GM18907 (cell line): ENCODE results near the gene ACCS.
A peak's percentile ranks its signal among the peaks of the same experiment; 100 is the strongest.

Experiments
- ATAC-seq: cut with Tn5 transposase; IDR thresholded peaks from one replicate; pipeline ENCODE4 v1.9.1; 2021; ENCODE audit warnings: mild to moderate bottlenecking, moderate library complexity; ENCODE audit not compliant: unreplicated experiment

The ACCS gene, protein sequence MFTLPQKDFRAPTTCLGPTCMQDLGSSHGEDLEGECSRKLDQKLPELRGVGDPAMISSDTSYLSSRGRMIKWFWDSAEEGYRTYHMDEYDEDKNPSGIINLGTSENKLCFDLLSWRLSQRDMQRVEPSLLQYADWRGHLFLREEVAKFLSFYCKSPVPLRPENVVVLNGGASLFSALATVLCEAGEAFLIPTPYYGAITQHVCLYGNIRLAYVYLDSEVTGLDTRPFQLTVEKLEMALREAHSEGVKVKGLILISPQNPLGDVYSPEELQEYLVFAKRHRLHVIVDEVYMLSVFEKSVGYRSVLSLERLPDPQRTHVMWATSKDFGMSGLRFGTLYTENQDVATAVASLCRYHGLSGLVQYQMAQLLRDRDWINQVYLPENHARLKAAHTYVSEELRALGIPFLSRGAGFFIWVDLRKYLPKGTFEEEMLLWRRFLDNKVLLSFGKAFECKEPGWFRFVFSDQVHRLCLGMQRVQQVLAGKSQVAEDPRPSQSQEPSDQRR

DNA sequence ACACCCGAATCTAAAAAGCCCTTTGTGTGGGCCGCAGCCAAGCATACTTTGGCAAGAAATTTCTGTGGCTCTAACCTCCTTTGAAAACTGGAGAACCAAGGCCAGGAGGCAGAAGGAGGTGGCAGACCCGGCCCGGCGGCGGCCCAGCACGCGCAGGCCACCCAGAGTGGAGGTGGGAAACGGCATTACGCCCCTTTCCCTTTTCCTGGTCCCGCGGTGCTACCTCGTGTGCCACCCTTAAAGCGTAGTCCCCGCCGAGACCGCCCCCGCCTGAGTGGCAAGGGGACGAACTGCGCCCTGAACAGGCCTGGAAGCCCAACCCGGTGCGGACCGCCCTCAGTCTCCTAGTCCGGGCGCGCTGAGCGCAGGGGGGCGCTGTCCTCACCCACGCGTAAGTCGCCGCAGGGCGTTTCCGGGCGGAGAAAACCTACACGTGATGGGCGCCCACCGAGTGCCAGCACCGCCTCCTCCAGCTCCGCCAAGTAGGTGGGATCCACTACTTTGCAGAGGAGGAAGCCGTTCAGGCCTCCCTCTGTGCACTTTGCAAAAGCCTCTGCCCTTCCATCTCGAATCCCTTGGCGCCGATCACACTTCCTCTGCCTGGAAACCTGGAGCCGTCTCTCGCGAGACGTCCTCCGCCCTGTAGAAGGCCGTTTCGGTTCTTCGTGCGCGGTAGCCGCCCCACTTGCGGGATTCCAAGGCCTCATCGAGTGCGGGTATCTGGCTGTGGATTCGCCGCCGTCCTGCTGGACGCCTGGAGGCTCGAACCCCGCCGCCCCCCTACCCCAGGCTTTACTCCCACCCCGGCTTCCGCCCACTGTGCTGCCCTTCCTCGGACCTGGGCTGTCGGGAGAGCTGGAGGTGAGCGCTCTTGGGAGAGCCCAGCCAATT is at the start of gene ACCS:
Gene ACCS, plus strand, starts transcription at position 430 of the 891 bp plus-strand sequence. CDS start 1,358 bp downstream, outside the sequence.
- peak; percentile 98 for ATAC-seq

DNA sequence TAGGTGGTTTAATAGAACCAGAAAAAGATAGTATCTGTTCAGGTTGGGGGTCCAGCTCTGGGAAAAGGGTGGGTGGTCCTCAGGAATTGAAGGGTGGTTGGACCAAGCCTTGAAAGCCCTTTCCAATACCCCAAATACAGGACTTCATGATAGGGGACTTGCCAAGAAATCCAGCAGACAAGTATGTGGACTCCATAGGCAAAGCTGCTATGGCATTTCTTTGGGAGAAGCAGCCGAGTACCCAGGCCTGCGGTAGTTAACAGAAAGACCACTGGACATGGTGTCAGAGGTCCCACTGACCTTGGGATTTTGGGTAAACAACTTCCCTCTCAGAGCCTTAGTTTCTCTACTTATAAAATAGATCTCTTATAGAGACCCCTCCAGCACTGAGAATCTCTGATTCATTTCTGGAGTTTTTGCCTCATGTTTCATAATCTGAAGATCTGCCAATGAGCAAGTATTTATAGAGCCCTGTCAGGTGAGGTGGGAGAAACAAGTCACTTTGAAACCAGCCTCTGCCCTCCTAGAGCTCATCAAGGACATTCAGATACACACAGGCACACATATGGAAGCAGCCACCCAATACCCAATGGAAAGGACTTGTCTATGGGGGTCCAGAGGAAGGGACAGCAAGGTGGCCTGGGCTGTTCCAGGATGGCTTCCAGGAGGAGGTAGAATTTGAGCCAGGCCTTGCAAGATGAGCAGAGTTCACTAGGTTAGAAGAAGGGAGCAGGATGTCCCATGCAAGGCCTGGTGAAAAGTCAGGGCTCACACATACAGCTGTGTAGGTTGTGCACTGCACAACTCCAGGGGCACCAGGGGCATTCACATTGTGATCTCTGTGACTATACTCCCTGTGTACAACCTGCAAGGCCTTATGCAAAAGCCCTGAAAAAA is 49.3 kb upstream of the ACCS start:
- ATAC-seq: no peak

DNA sequence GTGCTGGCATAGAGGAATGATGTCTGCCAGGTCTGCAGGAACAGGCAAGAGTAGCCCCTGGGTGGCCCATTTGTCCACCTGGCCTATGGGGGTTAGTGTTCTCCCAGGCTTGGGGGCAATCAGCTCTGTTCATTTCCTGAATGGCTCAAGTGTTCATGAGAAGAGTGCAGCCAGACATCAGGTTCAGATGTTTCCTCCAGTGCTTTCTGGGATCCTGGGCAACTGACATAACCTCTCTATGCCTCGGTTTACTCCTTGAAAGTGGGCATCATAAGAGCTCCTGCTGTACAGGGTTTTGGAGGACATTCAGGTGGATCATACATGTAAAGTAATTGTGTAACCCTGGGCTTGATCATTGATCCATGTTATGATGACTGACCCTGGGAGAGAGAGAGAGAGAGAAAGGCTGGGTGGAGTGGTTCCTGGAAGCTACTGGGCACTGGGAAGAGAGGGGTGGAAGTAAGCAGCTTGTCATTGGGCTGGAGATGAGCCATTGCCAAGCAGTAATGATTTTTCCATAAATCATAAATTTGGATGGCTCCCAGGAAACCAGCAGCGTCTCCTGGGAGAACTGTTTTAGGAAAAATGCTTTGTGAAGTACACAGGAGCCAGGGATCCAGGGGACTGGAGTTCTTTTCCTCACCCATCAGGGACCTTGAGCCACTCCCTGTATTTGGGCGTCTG is 48.5 kb upstream of the ACCS start:
- no peak for ATAC-seq

DNA sequence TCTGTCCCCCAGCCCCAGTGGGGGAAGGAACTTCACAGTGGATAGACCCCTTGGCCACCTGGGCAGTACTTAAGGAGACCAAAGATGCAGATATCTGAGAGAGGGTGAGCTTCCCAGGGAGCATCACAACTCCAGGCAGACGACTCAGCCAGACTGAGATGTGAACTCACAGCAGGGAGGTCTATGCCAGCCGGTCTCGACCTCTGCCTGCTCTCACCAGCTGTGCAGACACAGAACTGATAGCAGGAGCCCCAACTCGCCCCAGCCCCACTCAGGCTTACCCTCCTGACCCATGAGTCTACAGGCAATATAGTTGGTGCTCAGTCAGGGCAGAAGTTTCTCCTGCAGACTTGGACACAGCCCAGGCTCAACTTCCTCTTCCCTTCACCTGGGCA is 47.9 kb upstream of the ACCS start:
- ATAC-seq: no peak

DNA sequence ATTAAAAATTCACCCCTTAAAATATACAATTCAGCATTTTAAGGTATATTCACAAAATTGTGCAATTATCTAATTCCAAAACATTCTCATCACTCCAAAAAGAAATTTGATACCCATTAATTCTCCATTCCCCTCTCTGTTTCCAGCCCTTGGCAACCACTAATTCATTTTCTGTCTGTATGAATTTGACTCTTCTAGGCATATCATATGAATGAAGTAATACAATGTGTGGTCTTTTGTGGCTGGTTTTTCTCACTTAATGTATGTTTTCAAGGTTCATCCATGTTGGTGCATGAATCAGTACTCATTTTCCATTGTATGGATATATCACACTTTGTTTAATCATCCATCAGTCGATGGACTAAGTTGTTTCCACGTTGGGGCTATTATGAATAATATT is 47.2 kb upstream of the ACCS start:
- no peak for ATAC-seq

DNA sequence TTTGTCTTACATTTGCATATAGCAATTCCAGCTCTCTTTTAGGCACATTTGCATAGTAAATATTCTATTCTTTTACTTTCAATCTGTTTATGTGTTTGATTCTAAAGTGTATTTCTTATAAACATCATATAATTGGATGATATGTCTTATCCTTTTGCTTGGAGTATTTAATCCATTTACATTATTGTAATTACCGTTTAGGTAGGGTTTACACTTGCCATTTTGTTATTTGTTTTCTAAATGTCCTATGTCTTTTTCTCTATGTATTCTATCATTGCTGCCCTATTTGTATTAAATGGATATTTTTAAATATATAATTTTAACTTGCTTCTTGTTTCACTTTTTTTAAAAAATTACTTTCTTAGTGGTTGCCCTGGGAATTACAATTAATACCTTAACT is 41.1 kb upstream of the ACCS start:
- ATAC-seq: no peak

DNA sequence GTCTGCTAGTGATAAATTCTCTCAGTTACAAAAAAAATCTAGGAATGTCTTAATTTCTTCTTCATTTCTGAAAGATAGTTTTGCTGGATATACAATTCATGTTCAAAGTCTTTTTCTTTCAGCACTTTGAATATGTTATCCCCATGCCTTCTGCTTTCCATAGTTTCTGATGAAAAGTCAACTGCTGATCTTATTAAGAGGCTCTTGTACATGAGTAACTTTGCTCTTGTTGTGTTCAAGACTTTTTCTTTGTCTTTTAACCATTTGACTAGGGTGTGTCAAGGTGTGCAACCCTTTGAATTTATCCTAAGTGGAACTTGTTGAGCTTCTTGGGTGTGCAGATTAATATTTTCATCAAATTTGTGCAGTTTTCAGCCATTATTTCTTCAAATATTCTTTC is 40.3 kb upstream of the ACCS start:
- ATAC-seq: no peak

DNA sequence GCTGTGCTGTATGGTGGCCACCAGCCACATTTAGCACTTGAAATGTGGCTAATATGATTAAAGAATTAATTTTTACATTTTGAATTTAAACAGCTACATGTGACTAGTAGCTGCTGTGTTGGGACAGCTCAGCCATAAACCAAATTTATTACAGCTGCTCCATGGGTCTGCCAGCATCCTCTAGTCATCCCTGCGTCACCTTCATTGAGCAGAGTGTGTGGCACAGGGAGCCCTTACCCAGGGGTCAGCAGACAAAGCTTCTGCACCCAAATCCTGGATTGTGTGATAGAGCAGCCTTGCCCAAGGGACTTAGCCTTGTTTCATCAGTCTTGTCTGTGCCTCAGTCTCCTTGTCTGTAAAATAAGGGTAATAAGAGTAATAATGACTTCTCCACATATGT is 37.7 kb upstream of the ACCS start:
- no peak for ATAC-seq

DNA sequence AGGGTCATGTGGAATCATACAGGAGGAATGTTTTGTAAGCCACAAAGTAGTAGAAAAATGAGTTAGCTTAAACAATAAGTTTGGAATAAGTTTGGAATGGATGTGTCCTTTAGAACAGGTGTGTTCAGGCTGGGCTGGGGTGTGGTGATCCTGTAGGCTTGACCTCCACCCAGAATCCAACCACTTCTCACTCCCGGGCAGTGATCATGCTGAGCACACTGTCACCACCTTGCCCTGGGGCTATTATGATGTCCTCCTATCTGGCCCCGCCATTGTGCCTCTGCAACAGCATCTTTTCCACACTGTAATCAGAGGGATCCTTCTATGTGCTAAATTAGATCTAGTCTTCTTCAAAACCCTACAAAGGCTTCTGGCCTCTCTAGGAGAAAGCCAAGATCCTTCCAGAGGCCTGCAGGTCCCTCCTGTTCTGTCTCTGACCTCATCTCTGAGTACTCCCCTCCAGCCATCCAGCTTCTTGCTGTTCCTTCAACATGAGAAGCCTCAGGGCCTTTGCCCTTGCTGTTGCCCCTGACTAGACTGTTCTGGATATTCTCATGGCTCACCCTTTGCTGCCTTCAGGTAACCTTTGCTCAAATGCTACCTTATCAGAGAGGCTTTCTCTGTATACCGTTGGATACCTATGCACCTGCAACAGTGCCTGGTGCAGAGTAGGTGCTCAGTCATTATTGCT is 37.1 kb upstream of the ACCS start:
- ATAC-seq: no peak

DNA sequence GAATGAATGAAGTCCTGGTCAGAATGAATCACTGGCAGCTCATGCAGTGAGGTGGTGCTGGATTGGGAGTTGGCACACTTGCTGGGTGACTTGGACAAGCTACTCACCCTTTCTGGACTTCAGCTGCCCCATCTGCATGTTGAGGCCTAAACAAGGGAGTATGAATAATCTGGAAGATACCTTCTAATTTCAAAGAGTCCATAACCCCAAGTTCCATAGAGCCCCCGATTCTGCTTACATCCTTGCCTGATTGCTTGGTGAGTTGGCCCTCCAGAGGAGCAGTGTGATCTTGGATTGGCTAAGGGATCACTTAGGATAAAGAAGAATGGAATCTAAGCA is 36.6 kb upstream of the ACCS start:
- no peak for ATAC-seq

DNA sequence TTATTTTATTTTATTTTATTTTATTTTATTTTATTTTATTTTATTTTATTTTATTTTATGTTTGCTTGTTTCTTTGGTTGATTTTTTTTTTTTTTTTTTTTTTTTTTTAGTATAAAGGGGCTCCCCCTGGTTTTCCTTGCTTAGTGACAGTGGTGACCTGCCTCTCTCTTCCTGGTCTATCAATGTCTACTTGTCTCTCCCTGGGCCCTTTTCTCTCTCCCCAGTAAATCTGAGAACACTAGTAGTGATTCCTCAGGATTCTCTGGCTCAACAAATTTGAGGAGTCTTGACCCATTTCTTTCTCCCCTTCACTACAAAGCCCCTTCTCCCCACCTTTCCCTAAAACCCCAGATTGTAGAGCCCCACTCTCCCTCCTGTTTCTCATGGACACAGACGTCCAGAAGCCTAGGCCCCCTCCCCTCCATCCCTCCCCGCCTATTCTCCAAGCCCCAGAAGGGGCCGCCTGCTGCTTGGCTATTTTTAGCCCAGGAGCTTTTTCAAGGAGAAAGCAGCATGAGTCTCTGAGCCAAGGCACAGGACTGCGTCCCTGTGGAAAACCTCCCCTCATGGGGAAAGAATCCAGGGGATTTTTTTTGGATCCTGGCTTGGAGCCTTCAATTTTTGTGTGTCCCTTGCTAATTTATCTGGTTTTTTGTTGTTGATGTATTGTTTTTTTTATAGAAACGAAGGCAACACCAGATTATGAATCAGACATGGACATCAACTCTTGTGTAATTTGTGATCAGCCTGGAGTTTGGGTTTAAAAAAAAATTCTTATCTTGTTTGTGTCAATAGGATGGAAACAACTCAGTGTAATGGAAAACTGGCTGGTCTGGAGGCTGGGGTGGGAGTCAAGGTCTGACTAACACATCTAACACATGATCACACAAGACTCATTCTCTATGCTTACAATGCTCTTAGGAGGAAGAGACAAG is 35.8 kb upstream of the ACCS start:
- no peak for ATAC-seq

DNA sequence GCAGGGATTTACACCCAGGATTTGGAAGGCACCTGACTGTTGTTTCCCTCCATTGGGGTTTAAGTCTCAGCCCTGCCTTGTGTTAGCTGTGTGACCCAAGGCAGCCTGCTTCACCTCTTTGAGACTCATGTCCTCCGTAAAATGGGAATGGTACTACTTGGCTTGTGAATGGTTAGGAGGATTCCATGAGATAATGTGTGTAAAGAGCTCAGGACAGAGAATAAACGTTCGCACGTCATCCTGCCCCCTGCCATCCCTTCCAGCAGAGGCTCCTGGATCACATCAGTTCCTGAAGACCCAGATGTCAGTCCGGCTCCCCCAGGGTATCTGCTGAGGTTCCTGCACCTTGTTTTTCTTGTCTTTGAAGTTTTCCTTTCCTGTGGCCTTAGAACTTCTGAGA is 35.1 kb upstream of the ACCS start:
- ATAC-seq: no peak

DNA sequence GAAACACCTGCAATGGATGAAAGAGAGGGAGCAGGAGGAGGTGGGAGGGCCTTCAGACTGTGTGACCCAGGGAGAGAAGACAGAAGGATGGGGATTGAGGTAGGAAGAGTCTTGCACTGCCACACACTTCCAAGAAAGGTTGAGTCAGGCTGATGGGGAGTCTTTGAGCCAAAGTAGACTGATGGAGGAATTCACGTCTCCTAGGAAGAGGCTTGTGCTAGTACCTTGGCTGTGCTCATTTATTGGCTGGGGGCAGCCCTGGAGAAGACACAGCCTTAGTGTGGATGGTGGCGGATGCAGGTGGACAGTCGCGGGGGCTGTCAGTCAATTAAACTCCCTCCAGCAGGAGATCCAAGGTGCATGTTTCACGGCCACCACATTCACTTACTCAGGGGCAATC is 34.5 kb upstream of the ACCS start:
- no peak for ATAC-seq

DNA sequence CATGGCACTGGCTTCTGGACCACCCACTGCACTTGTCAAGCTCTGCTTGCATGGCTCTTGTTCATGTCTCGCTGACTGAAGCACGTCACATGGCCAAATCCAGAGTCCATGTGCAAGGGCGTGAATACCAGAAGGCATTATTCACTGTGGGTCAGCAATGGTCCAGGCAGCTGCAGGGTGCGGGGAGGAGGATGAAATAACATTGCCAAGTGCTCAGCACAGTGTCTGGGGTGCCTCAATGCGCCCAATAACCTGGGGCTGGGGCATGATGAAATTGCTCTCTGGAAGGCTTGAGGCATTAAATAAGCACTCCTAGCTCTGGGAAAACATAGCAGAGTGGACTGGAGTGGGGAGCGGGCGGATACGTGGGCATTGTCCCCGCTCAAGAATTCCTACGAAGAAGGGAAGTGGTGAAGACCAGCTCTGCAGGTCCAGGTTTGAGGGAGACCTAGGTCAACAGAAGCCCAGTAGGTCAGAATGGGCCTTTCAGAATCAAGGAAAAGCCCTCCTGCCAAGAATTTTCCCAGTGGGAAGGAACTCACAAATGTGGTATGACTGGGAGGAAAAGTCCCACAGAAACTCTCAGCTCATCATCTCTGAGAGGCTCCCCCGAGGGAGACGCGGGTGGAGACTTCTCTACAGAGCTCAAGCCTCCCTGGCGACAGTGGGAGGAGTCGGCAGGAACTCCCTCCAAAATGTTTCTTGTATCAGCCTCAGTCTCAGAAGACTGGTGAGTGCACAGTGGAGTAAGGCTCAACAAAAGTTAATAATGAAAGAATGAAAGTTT is 33.6 kb upstream of the ACCS start:
- ATAC-seq: no peak

DNA sequence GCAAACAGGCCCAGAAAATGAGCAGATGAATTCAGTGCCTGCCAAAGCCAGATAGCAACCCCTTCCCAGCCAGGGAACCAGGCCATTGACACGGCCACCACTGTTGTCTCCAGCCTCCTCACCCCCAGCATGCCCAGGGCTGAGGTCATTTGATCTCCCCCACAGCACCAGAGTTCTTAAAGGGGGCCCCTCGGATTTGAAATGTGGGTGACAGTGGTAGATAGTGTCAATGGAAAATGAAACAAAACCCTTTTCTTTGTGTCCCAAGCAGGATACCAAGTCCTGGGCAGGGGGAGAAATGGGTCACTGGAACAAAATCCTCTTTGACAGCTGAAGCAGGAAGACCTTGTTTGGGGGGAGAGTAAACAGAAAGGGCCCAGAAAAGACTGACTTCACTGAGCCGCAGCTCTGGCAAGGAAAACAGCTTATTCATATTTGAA is 32.6 kb upstream of the ACCS start:
- no peak for ATAC-seq

DNA sequence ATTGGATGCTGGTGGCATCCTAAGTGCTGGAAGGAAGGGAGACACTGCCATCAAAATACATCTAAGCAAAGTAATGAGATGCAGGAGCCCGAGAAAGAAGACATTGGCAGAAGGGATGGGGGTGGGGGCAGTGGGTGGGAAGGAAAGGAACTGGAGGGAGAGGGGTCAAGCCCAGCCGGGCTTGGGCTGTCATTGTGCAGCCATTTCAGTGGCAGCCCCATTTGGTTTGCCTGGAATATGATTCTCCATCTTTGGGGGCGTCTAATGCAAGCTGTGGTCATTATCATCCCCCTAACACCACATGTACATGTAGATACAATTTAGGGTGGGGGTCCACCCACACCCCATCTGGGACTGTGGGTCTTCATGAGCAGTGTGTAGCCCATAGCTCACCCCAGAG is 32.2 kb upstream of the ACCS start:
- ATAC-seq: no peak

DNA sequence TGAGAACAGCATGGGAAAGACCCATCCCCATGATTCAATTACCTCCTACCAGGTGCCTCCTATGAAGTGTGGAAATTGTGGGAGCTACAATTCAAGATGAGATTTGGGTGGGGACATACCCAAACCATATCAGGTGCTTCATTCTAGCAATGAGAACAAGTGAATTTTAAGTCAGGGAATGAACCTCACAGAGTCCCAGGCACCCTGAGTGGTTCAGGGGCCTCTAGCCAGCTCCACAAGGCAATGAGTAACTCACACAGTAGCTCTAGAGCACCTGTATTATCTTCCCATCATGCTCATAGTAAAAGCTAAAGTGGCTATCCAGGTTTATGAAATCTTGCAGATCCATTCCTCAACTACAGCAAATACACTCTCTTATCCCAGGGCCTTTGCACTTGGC is 31.4 kb upstream of the ACCS start:
- ATAC-seq: no peak
